Measurements from ENCODE around the gene LDAF1.
"Not testable (repeated sequence)": the region's sequence is repeated elsewhere in the genome, so short reads cannot be mapped to it uniquely, and the experiment has no call there.

Gene LDAF1

GRCh38 chr16:21160276-21160675, 1.8 kb downstream of the LDAF1 start:
- peak overlapping the region; percentile 72 for H3K27ac ChIP-seq
- DNase-seq (ENCODE audit: low read depth, low spot score) = no peak

- DNase-seq (ENCODE audit: low read depth, low spot score) = no peak
- no peak overlapping the region for H3K27ac ChIP-seq
Observed at GRCh38 chr16:21161211-21161610, 2.7 kb downstream of the LDAF1 start.

GRCh38 chr16:21162661-21163151, 4.2 kb downstream of the LDAF1 start:
- H3K27ac ChIP-seq = no peak overlapping the region
- DNase-seq (ENCODE audit: low read depth, low spot score) = no peak

GRCh38 chr16:21163576-21163975, 5.1 kb downstream of the LDAF1 start:
- H3K27ac ChIP-seq = peak overlapping the region; percentile 16
- no peak for DNase-seq (ENCODE audit: low read depth, low spot score)

GRCh38 chr16:21164521-21165168, 6.2 kb downstream of the LDAF1 start:
- no peak overlapping the region for H3K27ac ChIP-seq
- no peak for DNase-seq (ENCODE audit: low read depth, low spot score)

GRCh38 chr16:21166561-21166961, 8.1 kb downstream of the LDAF1 start:
- DNase-seq (ENCODE audit: low read depth, low spot score) = no peak
- H3K27ac ChIP-seq = peak overlapping the region; percentile 65

- DNase-seq (ENCODE audit: low read depth, low spot score) = peak; percentile 40
- peak overlapping the region; percentile 65 for H3K27ac ChIP-seq
Observed at GRCh38 chr16:21167360-21167759, 8.9 kb downstream of the LDAF1 start.

GRCh38 chr16:21167929-21168602, 9.6 kb downstream of the LDAF1 start:
- peak overlapping the region; percentile 65 for H3K27ac ChIP-seq
- no peak for DNase-seq (ENCODE audit: low read depth, low spot score)

GRCh38 chr16:21169249-21169981, 10.9 kb downstream of the LDAF1 start:
- no peak for DNase-seq (ENCODE audit: low read depth, low spot score)
- no peak overlapping the region for H3K27ac ChIP-seq

- not testable (repeated sequence) for H3K27ac ChIP-seq; DNase-seq (ENCODE audit: low read depth, low spot score)
Observed at GRCh38 chr16:21170116-21170515, 11.6 kb downstream of the LDAF1 start.

GRCh38 chr16:21172650-21173049, 14.2 kb downstream of the LDAF1 start:
- no peak overlapping the region for H3K27ac ChIP-seq
- DNase-seq (ENCODE audit: low read depth, low spot score) = no peak

GRCh38 chr16:21175397-21175796, 16.9 kb downstream of the LDAF1 start:
- DNase-seq (ENCODE audit: low read depth, low spot score) = no peak
- no peak overlapping the region for H3K27ac ChIP-seq

GRCh38 chr16:21179126-21179982, 20.9 kb downstream of the LDAF1 start:
- no peak overlapping the region for H3K27ac ChIP-seq
- no peak for DNase-seq (ENCODE audit: low read depth, low spot score)

- no peak overlapping the region for H3K27ac ChIP-seq
- DNase-seq (ENCODE audit: low read depth, low spot score) = no peak
Observed at GRCh38 chr16:21179983-21180365, 21.5 kb downstream of the LDAF1 start.

- no peak for DNase-seq (ENCODE audit: low read depth, low spot score)
- peak overlapping the region; percentile 44 for H3K27ac ChIP-seq
Observed at GRCh38 chr16:21183995-21184394, 25.5 kb downstream of the LDAF1 start.

- DNase-seq (ENCODE audit: low read depth, low spot score) = no peak
- H3K27ac ChIP-seq = peak overlapping the region; percentile 44
Observed at GRCh38 chr16:21184834-21185233, 26.4 kb downstream of the LDAF1 start.

GRCh38 chr16:21185659-21186325, 27.3 kb downstream of the LDAF1 start:
- no peak for DNase-seq (ENCODE audit: low read depth, low spot score)
- H3K27ac ChIP-seq = peak overlapping the region; percentile 44

- DNase-seq (ENCODE audit: low read depth, low spot score) = no peak
- H3K27ac ChIP-seq = no peak overlapping the region
Observed at GRCh38 chr16:21186326-21186691, 27.8 kb downstream of the LDAF1 start.

GRCh38 chr16:21189311-21189710, 30.8 kb downstream of the LDAF1 start:
- no peak overlapping the region for H3K27ac ChIP-seq
- no peak for DNase-seq (ENCODE audit: low read depth, low spot score)

GRCh38 chr16:21190013-21190412, 31.5 kb downstream of the LDAF1 start:
- no peak overlapping the region for H3K27ac ChIP-seq
- no peak for DNase-seq (ENCODE audit: low read depth, low spot score)

Data from epithelial cell of prostate (primary cell).